ENCODE results near the gene CCDC12. TPM values are rescaled to one million over a fixed set of nuclear protein-coding genes. Genes with fewer than 3 reads are reported as not detected.

The CCDC12 gene
- total RNA-seq, 2 donors from 2014 or later: 46.7 to 47.8 TPM

DNA sequence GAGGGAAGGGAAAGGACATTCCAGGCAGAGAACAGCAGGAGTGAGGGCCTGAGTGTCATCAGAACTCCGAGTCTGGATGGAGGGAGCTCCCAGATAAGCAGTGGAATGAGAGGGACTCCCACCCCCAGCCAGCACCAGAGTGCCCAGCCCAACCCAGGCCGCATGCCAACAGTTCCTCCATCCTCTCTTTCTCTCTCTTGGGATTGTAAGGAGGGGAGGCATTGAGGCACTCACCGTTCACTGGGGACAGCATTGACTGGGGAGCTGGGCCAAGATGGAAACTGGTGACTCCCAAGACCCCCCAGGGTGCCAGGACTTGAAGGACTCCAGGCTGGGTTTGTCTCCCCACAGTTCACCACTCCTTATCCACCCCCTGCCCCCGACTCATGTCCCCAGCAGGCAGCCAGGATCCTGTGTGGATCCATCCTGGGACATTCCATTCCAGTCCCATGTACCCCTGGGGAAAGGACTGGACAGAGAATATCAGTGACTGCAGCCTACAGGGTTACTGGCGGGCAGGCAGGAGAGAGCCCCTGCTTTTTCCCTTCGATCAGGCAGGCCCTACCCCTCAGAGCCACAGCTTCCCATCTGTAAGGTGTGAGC, 83.3 kb downstream of the CCDC12 start:
- H3K4me3 ChIP-seq (ENCODE audit: low read length): no peak overlapping the region
- WGBS, 2 experiments (ENCODE audit: insufficient coverage in 1 of 2, insufficient read length in 1 of 2): 80% methylated on average over 6 of the region's 6 CpGs; no CpG with 5 or more reads in 1 of the 2 experiments

DNA sequence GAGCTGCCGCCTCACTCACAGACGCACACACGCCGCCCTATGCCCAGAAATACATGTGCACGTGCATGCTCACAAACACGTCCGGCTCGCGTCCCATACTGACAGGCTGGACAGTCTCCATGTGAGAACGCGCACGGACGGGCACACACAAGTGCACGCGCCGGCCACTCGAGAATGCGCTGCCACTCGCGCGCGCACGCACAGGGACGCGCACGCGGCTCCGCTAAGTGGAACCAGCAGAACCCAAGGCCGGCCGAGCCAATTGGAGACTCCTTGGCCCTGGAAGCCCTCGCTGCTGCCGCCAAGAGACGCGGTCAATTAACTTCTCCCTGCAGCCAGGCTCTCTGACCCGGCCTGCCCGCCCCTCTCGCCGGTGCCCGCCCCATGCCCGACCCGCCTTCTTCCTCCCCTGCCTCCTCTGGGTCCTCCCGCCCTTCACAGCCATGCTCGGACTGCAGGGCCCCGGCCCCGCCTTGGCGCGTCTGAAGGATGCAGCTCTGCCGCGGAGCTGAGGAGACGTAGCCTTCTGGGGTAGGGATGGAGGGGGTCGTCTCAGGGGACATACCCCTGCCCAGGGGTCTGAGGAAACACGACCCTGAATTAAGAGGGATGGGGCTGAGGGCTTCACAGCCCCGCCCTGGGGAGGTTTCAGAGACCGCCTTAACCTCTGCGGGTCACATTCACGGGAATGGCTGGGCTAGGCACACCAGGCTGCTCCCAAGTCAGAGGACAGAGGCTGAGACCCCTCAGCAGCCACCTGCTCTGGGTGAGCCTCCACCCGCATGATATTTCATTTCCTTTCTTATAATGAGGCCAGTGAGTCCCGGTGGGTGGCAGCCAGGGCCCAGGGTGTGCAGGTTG, 84.0 kb downstream of the CCDC12 start:
- Histone ChIP-seq H3K4me3 (ENCODE audit: low read length) (peak overlapping the region; percentile 77), H3K9ac (ENCODE audit: extremely low read depth, low read length, poor library complexity, severe bottlenecking) (no peak overlapping the region), H3K9me3 (ENCODE audit: control insufficient read depth, low read length) (no peaks in the 10 kb centered on the region), H3K27ac (ENCODE audit: low read depth, low read length) (no peak overlapping the region), H3K36me3 (ENCODE audit: control insufficient read depth, insufficient read depth, low read length) (no peaks in the 10 kb centered on the region), H3K4me1 (ENCODE audit: control insufficient read depth, insufficient read depth, low read length) (peaks cover 5% of the 10 kb centered on the region), H3K27me3 (ENCODE audit: control insufficient read depth, insufficient read depth, low read length, poor library complexity, severe bottlenecking) (peaks cover 32% of the 10 kb centered on the region)
- peak; percentile 98 for DNase-seq
- Mint-ChIP-seq H3K27ac (no peak overlapping the region), H3K4me1 (peaks cover 8% of the 10 kb centered on the region), H3K27me3 (ENCODE audit: insufficient read depth) (peaks cover 70% of the 10 kb centered on the region), H3K9me3 (no peaks in the 10 kb centered on the region), H3K4me3 (peak overlapping the region; percentile 56), H3K36me3 (ENCODE audit: low read depth) (no peaks in the 10 kb centered on the region)
- 4 to 9% methylated on average over 37 to 58 of the region's 58 CpGs for WGBS, 2 experiments (ENCODE audit: insufficient coverage in 1 of 2, insufficient read length in 1 of 2)
- TF ChIP-seq, protein P1, sequence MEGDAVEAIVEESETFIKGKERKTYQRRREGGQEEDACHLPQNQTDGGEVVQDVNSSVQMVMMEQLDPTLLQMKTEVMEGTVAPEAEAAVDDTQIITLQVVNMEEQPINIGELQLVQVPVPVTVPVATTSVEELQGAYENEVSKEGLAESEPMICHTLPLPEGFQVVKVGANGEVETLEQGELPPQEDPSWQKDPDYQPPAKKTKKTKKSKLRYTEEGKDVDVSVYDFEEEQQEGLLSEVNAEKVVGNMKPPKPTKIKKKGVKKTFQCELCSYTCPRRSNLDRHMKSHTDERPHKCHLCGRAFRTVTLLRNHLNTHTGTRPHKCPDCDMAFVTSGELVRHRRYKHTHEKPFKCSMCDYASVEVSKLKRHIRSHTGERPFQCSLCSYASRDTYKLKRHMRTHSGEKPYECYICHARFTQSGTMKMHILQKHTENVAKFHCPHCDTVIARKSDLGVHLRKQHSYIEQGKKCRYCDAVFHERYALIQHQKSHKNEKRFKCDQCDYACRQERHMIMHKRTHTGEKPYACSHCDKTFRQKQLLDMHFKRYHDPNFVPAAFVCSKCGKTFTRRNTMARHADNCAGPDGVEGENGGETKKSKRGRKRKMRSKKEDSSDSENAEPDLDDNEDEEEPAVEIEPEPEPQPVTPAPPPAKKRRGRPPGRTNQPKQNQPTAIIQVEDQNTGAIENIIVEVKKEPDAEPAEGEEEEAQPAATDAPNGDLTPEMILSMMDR (conservative IDR thresholded peaks at IDR 0.05): peak; percentile 48

More for the DNA sequence above, 83.3 kb downstream of the CCDC12 start:
- H3K27ac Mint-ChIP-seq: no peak overlapping the region
- peaks cover 5% of the 10 kb centered on the region for H3K4me1 ChIP-seq (ENCODE audit: control insufficient read depth, insufficient read depth, low read length)
- H3K9me3 ChIP-seq (ENCODE audit: control insufficient read depth, low read length): no peaks in the 10 kb centered on the region
- no peaks in the 10 kb centered on the region for H3K36me3 ChIP-seq (ENCODE audit: control insufficient read depth, insufficient read depth, low read length)
- H3K27me3 Mint-ChIP-seq (ENCODE audit: insufficient read depth): peaks cover 70% of the 10 kb centered on the region
- no peak overlapping the region for H3K4me3 Mint-ChIP-seq
- TF ChIP-seq, protein P1 (conservative IDR thresholded peaks at IDR 0.05): no peak
- peaks cover 2% of the 10 kb centered on the region for H3K4me1 Mint-ChIP-seq
- H3K9ac ChIP-seq (ENCODE audit: extremely low read depth, low read length, poor library complexity, severe bottlenecking): no peak overlapping the region
- H3K36me3 Mint-ChIP-seq (ENCODE audit: low read depth): no peaks in the 10 kb centered on the region
- peaks cover 32% of the 10 kb centered on the region for H3K27me3 ChIP-seq (ENCODE audit: control insufficient read depth, insufficient read depth, low read length, poor library complexity, severe bottlenecking)
- no peak overlapping the region for H3K27ac ChIP-seq (ENCODE audit: low read depth, low read length)
- H3K9me3 Mint-ChIP-seq: no peaks in the 10 kb centered on the region
- DNase-seq: no peak

DNA sequence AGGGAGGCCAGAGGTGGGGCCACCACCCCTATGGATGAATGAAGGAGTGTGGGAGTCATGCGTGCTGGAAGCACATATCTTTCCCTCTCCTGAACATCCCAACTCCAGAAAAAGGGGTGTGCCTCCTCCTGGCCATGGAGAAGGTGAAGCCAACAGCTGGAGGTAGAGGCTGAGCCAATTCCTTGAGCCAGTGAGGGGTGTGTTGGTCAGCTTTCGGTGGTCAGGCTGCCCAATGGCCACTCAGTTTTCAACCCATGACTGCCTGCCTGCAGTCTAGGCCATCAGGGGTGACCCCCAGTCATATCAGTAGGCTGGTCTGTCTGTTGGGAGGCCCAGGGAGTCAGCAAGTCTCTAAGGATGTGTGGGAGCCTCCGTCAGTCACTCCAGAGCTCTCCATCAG, 85.4 kb downstream of the CCDC12 start:
- DNase-seq: no peak
- Mint-ChIP-seq H3K27ac (no peak overlapping the region), H3K36me3 (ENCODE audit: low read depth) (no peaks in the 10 kb centered on the region), H3K4me3 (no peak overlapping the region), H3K27me3 (ENCODE audit: insufficient read depth) (peaks cover 79% of the 10 kb centered on the region), H3K9me3 (no peaks in the 10 kb centered on the region), H3K4me1 (peaks cover 8% of the 10 kb centered on the region)
- Histone ChIP-seq H3K9me3 (ENCODE audit: control insufficient read depth, low read length) (no peaks in the 10 kb centered on the region), H3K27ac (ENCODE audit: low read depth, low read length) (no peak overlapping the region), H3K36me3 (ENCODE audit: control insufficient read depth, insufficient read depth, low read length) (no peaks in the 10 kb centered on the region), H3K4me1 (ENCODE audit: control insufficient read depth, insufficient read depth, low read length) (peaks cover 5% of the 10 kb centered on the region), H3K27me3 (ENCODE audit: control insufficient read depth, insufficient read depth, low read length, poor library complexity, severe bottlenecking) (peaks cover 33% of the 10 kb centered on the region), H3K4me3 (ENCODE audit: low read length) (no peak overlapping the region), H3K9ac (ENCODE audit: extremely low read depth, low read length, poor library complexity, severe bottlenecking) (no peak overlapping the region)
- TF ChIP-seq, protein P1 (conservative IDR thresholded peaks at IDR 0.05): no peak
- 97 to 100% methylated on average over 2 to 3 of the region's 3 CpGs for WGBS, 2 experiments (ENCODE audit: insufficient coverage in 1 of 2, insufficient read length in 1 of 2)
